BE2C (cell line): ENCODE measurements around the gene PLCL2.

Source experiments
- DNase-seq: peaks from one replicate; pipeline ENCODE4 v3.0.0-alpha.2; 2020
- H3K27me3 ChIP-seq: fragments of 250-450 bp; sonication (Bioruptor Pico); 2 replicates; pipeline ENCODE4 v1.5.1; 2020; ENCODE audit warnings: mild to moderate bottlenecking
- H3K36me3 ChIP-seq: fragments of 250-450 bp; sonication (Bioruptor Pico); 2 replicates; pipeline ENCODE4 v1.5.1; 2020; ENCODE audit warnings: mild to moderate bottlenecking
- H3K4me1 ChIP-seq: fragments of 250-450 bp; sonication (Bioruptor Pico); 2 replicates; pipeline ENCODE4 v1.5.1; 2020
- H3K4me3 ChIP-seq: 2 replicates; pipeline ENCODE4 v1.5.1; 2011; ENCODE audit warnings: low read depth, low read length
- H3K9me3 ChIP-seq: fragments of 250-450 bp; sonication (Bioruptor Pico); 2 replicates; pipeline ENCODE4 v1.5.1; 2020
- TF ChIP-seq, protein P1 (sequence below): IDR thresholded peaks from 2 replicates; pipeline ENCODE4 v1.5.1; 2012; ENCODE audit warnings: mild to moderate bottlenecking, low read depth, low read length

Gene PLCL2

DNA sequence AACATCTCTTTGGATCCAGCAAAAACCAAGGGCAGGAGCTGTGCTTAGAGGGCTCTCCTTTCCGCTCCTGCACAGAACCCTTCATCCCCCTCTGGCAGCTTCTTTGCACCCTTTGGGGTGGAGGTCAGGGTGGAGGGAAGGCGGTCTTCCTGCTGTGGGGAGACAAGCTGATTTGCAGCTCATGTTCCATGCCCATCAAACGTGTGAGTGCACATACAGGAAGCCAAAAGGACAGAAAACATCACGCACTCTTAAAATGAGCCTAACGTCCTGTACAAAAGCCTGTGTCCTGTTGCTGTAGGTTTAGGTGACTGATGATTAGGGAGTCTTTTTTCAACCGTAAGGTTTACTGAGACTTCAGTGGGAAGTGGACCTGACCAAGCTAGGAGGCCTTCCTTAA, 195.2 kb downstream of the PLCL2 start:
- DNase-seq = no peak
- Histone ChIP-seq H3K36me3 (no peaks in the 10 kb centered on the region), H3K27me3 (no peaks in the 10 kb centered on the region), H3K4me1 (no peaks in the 10 kb centered on the region), H3K9me3 (no peaks in the 10 kb centered on the region), H3K4me3 (no peak overlapping the region)
- TF ChIP-seq, protein P1, sequence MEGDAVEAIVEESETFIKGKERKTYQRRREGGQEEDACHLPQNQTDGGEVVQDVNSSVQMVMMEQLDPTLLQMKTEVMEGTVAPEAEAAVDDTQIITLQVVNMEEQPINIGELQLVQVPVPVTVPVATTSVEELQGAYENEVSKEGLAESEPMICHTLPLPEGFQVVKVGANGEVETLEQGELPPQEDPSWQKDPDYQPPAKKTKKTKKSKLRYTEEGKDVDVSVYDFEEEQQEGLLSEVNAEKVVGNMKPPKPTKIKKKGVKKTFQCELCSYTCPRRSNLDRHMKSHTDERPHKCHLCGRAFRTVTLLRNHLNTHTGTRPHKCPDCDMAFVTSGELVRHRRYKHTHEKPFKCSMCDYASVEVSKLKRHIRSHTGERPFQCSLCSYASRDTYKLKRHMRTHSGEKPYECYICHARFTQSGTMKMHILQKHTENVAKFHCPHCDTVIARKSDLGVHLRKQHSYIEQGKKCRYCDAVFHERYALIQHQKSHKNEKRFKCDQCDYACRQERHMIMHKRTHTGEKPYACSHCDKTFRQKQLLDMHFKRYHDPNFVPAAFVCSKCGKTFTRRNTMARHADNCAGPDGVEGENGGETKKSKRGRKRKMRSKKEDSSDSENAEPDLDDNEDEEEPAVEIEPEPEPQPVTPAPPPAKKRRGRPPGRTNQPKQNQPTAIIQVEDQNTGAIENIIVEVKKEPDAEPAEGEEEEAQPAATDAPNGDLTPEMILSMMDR = no peak

DNA sequence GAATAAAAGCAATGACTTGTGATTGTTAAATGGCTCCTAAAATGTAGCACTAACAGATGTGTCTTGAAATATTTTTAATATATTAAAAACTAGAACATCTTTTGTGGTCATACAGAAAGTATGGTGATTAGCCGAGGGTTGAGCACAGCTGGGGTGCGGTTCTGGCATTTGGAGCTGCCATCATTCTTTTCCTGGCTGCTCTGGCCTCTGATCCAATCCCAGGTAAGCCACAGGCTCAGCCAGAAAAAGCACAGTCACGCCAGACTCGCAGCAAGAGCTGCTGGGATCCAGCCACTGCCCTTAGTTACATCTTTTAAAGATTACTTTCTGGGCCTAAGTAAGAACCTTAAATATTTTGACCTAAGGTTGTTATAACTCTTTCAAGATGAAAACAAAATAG, 196.8 kb downstream of the PLCL2 start:
- Histone ChIP-seq H3K9me3 (no peaks in the 10 kb centered on the region), H3K27me3 (no peaks in the 10 kb centered on the region), H3K4me1 (no peaks in the 10 kb centered on the region), H3K4me3 (no peak overlapping the region), H3K36me3 (no peaks in the 10 kb centered on the region)
- TF ChIP-seq, protein P1 = no peak
- no peak for DNase-seq

DNA sequence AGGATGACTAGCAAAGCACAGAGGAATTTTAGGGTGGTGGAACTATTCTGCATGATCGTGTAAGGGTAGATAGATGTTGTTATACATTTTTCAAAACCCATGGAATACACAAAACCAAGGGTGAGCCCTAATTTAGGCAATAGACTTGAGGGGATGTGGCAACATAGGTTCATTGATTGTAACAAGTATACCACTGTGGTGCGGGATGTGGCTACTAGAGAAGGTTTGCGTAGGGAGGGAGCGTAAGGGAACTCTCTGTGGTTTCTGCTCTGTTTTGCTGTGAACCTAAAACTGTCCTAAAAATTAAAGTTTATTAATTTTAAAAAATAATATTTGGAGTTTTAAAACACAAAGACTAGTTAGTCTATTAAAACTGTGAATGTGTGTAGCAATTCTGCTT, 202.8 kb downstream of the PLCL2 start:
- Histone ChIP-seq H3K4me1 (no peaks in the 10 kb centered on the region), H3K9me3 (no peaks in the 10 kb centered on the region), H3K4me3 (no peak overlapping the region), H3K36me3 (no peaks in the 10 kb centered on the region), H3K27me3 (no peaks in the 10 kb centered on the region)
- DNase-seq = no peak
- TF ChIP-seq, protein P1 = no peak

- TF ChIP-seq, protein P1 = no peak
- Histone ChIP-seq H3K27me3 (no peaks in the 10 kb centered on the region), H3K4me1 (no peaks in the 10 kb centered on the region), H3K36me3 (no peaks in the 10 kb centered on the region), H3K4me3 (no peak overlapping the region), H3K9me3 (no peaks in the 10 kb centered on the region)
- no peak for DNase-seq
These were observed 203.3 kb downstream of the PLCL2 start for GRCh38 chr3:17088017-17088416.

DNA sequence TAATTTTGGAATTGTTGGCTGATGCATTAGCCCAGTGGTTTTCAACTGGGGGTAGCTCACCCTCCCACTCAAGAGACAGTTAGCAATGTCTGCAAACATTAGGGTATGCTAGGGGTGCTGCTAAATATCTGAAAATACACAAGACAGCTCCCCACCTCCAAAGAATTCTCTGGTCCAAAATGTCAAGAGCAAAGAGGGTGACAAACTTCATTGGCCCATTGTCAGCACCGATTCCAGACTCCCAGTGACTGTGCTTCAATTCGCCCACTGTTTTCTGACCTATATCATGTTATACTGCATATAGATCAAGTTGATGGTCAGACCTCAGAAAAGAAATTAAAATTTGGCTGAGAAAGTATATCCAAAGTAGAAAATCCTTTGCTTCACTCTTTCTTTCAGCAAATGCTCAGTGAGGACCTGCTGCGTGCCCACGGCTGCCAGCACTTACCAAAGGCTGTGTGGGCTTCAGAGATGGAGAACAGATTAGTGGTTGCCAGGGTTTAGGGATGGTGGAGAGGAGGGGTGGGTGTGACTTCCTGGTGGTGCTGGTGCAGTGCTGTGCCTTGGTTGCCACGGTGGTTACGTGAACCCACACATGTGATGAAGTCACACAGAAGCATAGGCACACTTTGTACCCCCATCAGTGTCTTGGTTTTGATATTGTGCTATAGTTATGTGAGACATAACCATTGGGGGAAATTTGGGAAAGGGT, 204.0 kb downstream of the PLCL2 start:
- H3K9me3 ChIP-seq = no peaks in the 10 kb centered on the region
- no peaks in the 10 kb centered on the region for H3K4me1 ChIP-seq
- no peak overlapping the region for H3K4me3 ChIP-seq
- no peaks in the 10 kb centered on the region for H3K36me3 ChIP-seq
- H3K27me3 ChIP-seq = no peaks in the 10 kb centered on the region
- TF ChIP-seq, protein P1 = no peak
- no peak for DNase-seq

GRCh38 chr3:17089314-17089700, 204.6 kb downstream of the PLCL2 start:
- Histone ChIP-seq H3K4me3 (no peak overlapping the region), H3K36me3 (no peaks in the 10 kb centered on the region), H3K9me3 (no peaks in the 10 kb centered on the region), H3K4me1 (no peaks in the 10 kb centered on the region), H3K27me3 (no peaks in the 10 kb centered on the region)
- no peak for DNase-seq
- TF ChIP-seq, protein P1 = no peak
